HG02981 (cell line): ENCODE results near the gene SHROOM1.
A peak's percentile ranks its signal among the peaks of the same experiment; 100 is the strongest.
"Not testable (repeated sequence)": the region's sequence is repeated elsewhere in the genome, so short reads cannot be mapped to it uniquely, and the experiment has no call there.

ENCODE experiments used
- ATAC-seq: cut with Tn5 transposase; IDR thresholded peaks from one replicate; pipeline ENCODE4 v1.9.1; 2021; ENCODE audit warnings: mild to moderate bottlenecking, moderate library complexity; ENCODE audit not compliant: unreplicated experiment

The SHROOM1 gene

GRCh38 chr5:132830436-132831094, at the start of gene SHROOM1:
TSS of gene SHROOM1 (minus strand) at chr5:132830647. CDS start at chr5:132826140, 4,507 bp downstream.
- ATAC-seq: peak; percentile 62

DNA sequence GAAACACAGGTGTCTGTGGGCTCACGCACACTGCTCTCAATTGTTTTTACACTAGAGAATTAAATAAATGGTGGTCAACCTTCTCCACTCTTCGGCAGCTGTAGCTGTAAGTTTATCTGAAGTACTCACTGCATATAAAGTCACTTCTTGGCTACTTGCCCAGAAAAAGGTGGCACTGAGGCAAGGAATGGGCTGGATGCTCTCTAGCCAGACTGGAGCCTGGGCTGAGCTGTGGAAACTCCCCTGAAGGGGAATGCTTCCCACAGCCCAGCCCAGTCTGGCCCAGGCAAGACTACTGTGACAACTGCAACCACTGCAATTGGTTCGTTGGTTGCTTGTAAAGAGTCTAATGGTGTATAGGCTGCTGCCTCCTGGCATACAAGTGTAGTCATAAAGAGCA, 47.5 kb upstream of the SHROOM1 start:
- ATAC-seq: no peak

- no peak for ATAC-seq
These were observed 47.0 kb upstream of the SHROOM1 start for GRCh38 chr5:132877466-132877865.

DNA sequence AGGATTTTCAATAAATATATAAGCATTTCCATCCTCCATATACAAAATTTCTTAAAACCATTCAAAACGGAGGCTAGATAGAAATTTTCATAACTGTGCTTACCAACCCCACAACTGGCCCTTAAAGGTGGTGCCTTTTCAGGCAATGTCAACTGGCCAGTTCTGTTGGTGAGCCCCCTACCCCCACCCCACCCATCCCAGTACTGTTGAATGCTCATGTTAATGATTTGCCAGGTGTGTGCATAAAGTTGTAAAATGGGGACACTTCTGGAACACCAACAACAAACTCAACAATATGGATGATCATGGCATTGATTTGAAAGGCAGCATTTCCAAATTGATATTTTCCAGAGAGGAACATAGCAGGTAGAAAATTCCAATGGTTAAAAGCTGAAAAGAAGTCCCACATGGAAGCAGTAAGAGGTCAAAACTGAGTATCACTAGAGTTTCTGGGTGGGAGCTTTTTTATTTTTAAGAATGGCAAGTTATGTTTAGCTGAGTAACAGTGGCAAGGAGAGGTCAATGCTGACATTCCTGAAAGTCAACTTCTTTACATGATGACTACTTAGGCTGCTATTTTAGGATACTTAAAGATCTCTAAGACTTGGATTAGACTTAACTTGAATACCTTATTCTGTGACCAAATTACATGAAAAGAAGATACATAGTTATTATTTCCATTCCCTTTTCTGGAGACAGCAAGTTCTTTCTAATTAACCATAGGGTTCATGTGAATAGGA, 45.7 kb upstream of the SHROOM1 start:
- ATAC-seq: no peak

GRCh38 chr5:132873930-132874271, 43.5 kb upstream of the SHROOM1 start:
- ATAC-seq: no peak

DNA sequence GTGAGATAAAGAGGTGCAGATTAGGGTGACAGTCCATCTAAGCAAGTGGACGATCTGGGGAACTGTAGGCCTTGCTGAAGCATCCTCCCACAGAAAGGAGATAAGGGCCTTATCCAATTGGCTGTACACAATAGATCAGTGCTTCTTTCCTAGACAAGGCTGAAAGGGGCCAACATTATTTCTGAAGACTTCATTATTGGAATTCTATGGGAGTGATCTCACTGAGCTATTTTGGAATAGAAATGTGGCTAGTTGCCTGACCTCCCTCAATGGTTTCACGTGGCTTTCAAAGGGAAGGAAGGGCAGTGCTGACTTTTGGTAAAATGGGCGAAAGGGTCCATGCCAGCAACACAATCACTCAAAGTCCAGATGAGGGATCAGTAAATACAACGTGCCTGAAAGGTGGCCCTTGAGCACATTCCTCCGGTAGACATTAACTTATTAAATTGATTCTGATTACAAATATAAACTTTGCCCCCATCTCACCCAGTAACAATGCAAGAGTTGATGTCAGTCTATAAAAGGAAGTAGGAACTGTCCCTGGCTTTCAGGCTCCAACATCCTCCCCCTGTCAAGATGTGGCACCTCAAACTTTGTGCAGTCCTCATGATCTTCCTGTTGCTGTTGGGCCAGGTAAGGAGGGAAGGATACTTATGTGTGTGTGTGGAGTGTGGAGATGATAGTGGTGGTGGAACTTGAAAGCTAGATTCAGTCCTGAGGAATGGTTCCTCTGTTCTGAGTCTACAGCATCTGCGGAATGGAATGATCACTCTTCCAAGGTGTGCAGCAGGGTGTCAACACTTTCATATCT, 42.9 kb upstream of the SHROOM1 start, which contains the start of gene LEAP2:
LEAP2 (plus strand) TSS at position 550 of the 811 bp plus-strand sequence; CDS start at position 577, 27 bp downstream.
- no peak for ATAC-seq

DNA sequence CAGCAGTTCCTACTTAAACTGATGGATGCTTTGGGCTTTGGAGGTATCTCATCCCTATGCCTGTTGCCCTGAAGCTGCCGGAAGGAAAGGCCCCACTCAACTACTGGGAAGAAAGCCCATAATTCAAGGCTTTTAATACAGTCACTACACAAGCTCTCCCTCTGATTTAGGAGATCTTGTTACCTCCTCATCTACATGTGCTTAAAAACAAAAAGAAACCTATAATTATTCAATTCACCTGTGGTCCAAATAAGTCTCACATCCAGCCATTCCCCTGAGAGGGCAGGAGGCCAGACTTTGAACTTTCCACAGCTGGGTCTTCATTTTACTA, 42.3 kb upstream of the SHROOM1 start:
- ATAC-seq: no peak

GRCh38 chr5:132871459-132872284, 41.2 kb upstream of the SHROOM1 start:
- ATAC-seq: no peak

GRCh38 chr5:132870801-132871200, 40.4 kb upstream of the SHROOM1 start:
- ATAC-seq: no peak

GRCh38 chr5:132868754-132869153, 38.3 kb upstream of the SHROOM1 start:
- ATAC-seq: no peak

GRCh38 chr5:132867046-132867451, 36.6 kb upstream of the SHROOM1 start:
- peak; percentile 15 for ATAC-seq

- peak; percentile 99 for ATAC-seq
These were observed 36.0 kb upstream of the SHROOM1 start, which contains the start of the genes GDF9 and UQCRQ for GRCh38 chr5:132866342-132867045. TSS of gene GDF9 (minus strand) at chr5:132866469. CDS start at chr5:132864533, 1,936 bp downstream. TSS of gene UQCRQ (plus strand) at chr5:132866642. CDS start at chr5:132866882, 240 bp downstream.

DNA sequence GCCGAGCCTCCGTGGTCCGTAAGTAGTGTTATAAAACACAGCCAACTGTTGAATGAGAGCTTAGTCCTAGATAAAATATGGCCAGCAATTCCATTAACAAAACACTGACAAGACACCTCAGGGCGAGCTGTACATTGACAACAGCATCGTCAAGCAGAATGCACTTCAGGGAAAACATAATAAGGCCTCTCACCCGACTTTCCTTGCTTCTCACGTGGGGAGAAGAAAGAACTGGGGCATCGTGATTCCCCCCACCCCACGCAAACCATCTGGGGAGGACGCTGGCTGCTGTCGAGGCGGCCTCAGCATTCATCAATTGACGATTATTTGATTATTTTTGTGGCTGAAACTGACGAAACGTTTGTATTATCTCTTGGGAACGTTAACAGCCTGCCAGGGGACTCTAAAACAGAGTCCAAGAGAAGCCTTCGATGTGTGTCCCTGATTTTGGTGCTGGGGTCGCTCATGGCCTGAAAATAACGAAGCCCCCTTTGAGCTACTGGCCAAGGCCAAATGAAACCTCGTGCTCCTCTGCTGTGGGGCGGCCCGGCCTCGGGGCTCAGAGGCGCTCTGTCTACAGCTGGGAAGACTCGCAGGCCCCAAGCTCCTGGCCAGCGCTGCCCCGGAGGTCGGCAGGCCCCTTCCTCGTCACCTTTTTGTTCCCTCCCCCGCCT, 35.4 kb upstream of the SHROOM1 start:
- peak; percentile 10 for ATAC-seq

- no peak for ATAC-seq
These were observed 30.3 kb upstream of the SHROOM1 start for GRCh38 chr5:132860742-132861141.

- ATAC-seq: no peak
These were observed 29.5 kb upstream of the SHROOM1 start for GRCh38 chr5:132859889-132860437.

GRCh38 chr5:132856011-132856410, 25.6 kb upstream of the SHROOM1 start:
- no peak for ATAC-seq

DNA sequence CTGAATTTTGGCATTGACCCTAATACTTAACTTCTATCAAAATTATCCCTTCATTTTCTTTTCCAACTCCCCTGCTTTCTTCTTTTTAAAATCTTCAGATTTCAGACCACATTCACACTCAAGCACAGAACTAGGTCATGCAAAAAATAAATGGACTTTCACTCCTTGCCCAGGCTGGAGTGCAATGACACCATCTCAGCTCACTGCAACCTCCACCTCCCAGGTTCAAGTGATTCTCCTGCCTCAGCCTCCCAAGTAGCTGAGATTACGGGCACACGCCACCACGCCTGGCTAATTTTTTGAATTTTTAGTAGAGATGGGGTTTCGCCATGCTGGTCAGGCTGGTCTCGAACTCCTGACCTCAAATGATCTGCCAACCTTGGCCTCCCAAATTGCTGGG, 24.5 kb upstream of the SHROOM1 start:
- ATAC-seq: not testable (repeated sequence)

- ATAC-seq: no peak
These were observed 23.9 kb upstream of the SHROOM1 start for GRCh38 chr5:132854301-132854700.

- ATAC-seq: no peak
These were observed 23.3 kb upstream of the SHROOM1 start for GRCh38 chr5:132853790-132854189.
